Mucosa of stomach (tissue), 1 donor: Measurements from ENCODE around the gene MDFI.

ENCODE experiments used
- H3K27me3 ChIP-seq: one replicate; pipeline ENCODE4 v1.7.0; 2013; ENCODE audit warnings: mild to moderate bottlenecking, low read length; ENCODE audit not compliant: control insufficient read depth, insufficient read depth
- H3K36me3 ChIP-seq: one replicate; pipeline ENCODE4 v1.7.0; 2013; ENCODE audit warnings: low read length; ENCODE audit not compliant: control insufficient read depth, insufficient read depth
- H3K4me1 ChIP-seq: one replicate; pipeline ENCODE4 v1.7.0; 2013; ENCODE audit warnings: mild to moderate bottlenecking, low read length; ENCODE audit not compliant: control insufficient read depth, insufficient read depth
- H3K4me3 ChIP-seq: one replicate; pipeline ENCODE4 v1.7.0; 2013; ENCODE audit warnings: low read length
- H3K9ac ChIP-seq: one replicate; pipeline ENCODE4 v1.7.0; 2013; ENCODE audit warnings: mild to moderate bottlenecking, low read length, moderate library complexity
- H3K9me3 ChIP-seq: one replicate; pipeline ENCODE4 v1.7.0; 2013; ENCODE audit warnings: mild to moderate bottlenecking, low read length, moderate library complexity; ENCODE audit not compliant: control insufficient read depth
- donor health status: Pancreatic carcinoma.

Gene MDFI

GRCh38 chr6:41648070-41648585 is 9.9 kb downstream of the MDFI start:
- Histone ChIP-seq H3K4me1 (no peaks in the 10 kb centered on the region), H3K36me3 (no peaks in the 10 kb centered on the region), H3K9ac (no peak overlapping the region), H3K9me3 (no peaks in the 10 kb centered on the region), H3K27me3 (no peaks in the 10 kb centered on the region), H3K4me3 (no peak overlapping the region)

- no peaks in the 10 kb centered on the region for H3K4me1 ChIP-seq
Observed at GRCh38 chr6:41648921-41649320, 10.7 kb downstream of the MDFI start.

GRCh38 chr6:41649596-41649995 is 11.3 kb downstream of the MDFI start:
- H3K4me3 ChIP-seq, result no peak overlapping the region
- H3K9me3 ChIP-seq, result no peaks in the 10 kb centered on the region
- H3K36me3 ChIP-seq, result no peaks in the 10 kb centered on the region
- H3K9ac ChIP-seq, result no peak overlapping the region
- no peaks in the 10 kb centered on the region for H3K4me1 ChIP-seq
- no peaks in the 10 kb centered on the region for H3K27me3 ChIP-seq

More at GRCh38 chr6:41648921-41649320, 10.7 kb downstream of the MDFI start:
- no peaks in the 10 kb centered on the region for H3K27me3 ChIP-seq
- H3K9ac ChIP-seq, result no peak overlapping the region
- no peaks in the 10 kb centered on the region for H3K36me3 ChIP-seq
- no peaks in the 10 kb centered on the region for H3K9me3 ChIP-seq
- no peak overlapping the region for H3K4me3 ChIP-seq

GRCh38 chr6:41650120-41650519 is 11.9 kb downstream of the MDFI start:
- no peak overlapping the region for H3K4me3 ChIP-seq
- H3K4me1 ChIP-seq, result no peaks in the 10 kb centered on the region
- H3K9ac ChIP-seq, result no peak overlapping the region
- no peaks in the 10 kb centered on the region for H3K9me3 ChIP-seq
- H3K36me3 ChIP-seq, result no peaks in the 10 kb centered on the region
- H3K27me3 ChIP-seq, result peaks cover 3% of the 10 kb centered on the region

GRCh38 chr6:41651246-41651961 is 13.1 kb downstream of the MDFI start:
- Histone ChIP-seq H3K36me3 (no peaks in the 10 kb centered on the region), H3K4me1 (no peaks in the 10 kb centered on the region)

GRCh38 chr6:41651962-41652657 is 13.8 kb downstream of the MDFI start:
- no peaks in the 10 kb centered on the region for H3K4me1 ChIP-seq
- H3K27me3 ChIP-seq, result peaks cover 7% of the 10 kb centered on the region
- no peaks in the 10 kb centered on the region for H3K9me3 ChIP-seq
- H3K4me3 ChIP-seq, result no peak overlapping the region
- no peaks in the 10 kb centered on the region for H3K36me3 ChIP-seq
- H3K9ac ChIP-seq, result no peak overlapping the region

More at GRCh38 chr6:41651246-41651961, 13.1 kb downstream of the MDFI start:
- Histone ChIP-seq H3K9ac (no peak overlapping the region), H3K4me3 (no peak overlapping the region), H3K9me3 (no peaks in the 10 kb centered on the region), H3K27me3 (peaks cover 5% of the 10 kb centered on the region)

- Histone ChIP-seq H3K36me3 (no peaks in the 10 kb centered on the region), H3K9me3 (no peaks in the 10 kb centered on the region), H3K9ac (no peak overlapping the region), H3K27me3 (peaks cover 13% of the 10 kb centered on the region), H3K4me3 (no peak overlapping the region), H3K4me1 (no peaks in the 10 kb centered on the region)
Observed at GRCh38 chr6:41652866-41653652, 14.8 kb downstream of the MDFI start.

GRCh38 chr6:41653691-41654090 is 15.4 kb downstream of the MDFI start:
- Histone ChIP-seq H3K27me3 (peaks cover 13% of the 10 kb centered on the region), H3K36me3 (no peaks in the 10 kb centered on the region), H3K4me3 (no peak overlapping the region), H3K9me3 (no peaks in the 10 kb centered on the region), H3K4me1 (no peaks in the 10 kb centered on the region), H3K9ac (no peak overlapping the region)

GRCh38 chr6:41654151-41654697 is 16.0 kb downstream of the MDFI start:
- Histone ChIP-seq H3K4me3 (no peak overlapping the region), H3K9me3 (no peaks in the 10 kb centered on the region), H3K9ac (no peak overlapping the region), H3K27me3 (peaks cover 18% of the 10 kb centered on the region), H3K36me3 (no peaks in the 10 kb centered on the region), H3K4me1 (no peaks in the 10 kb centered on the region)

- no peaks in the 10 kb centered on the region for H3K4me1 ChIP-seq
- H3K27me3 ChIP-seq, result peaks cover 20% of the 10 kb centered on the region
- H3K4me3 ChIP-seq, result no peak overlapping the region
- no peaks in the 10 kb centered on the region for H3K9me3 ChIP-seq
- no peak overlapping the region for H3K9ac ChIP-seq
- no peaks in the 10 kb centered on the region for H3K36me3 ChIP-seq
Observed at GRCh38 chr6:41654698-41655151, 16.5 kb downstream of the MDFI start.

- no peak overlapping the region for H3K4me3 ChIP-seq
- H3K4me1 ChIP-seq, result no peaks in the 10 kb centered on the region
- no peaks in the 10 kb centered on the region for H3K36me3 ChIP-seq
- H3K9ac ChIP-seq, result no peak overlapping the region
- H3K9me3 ChIP-seq, result no peaks in the 10 kb centered on the region
- peaks cover 24% of the 10 kb centered on the region for H3K27me3 ChIP-seq
Observed at GRCh38 chr6:41655176-41655575, 16.9 kb downstream of the MDFI start.
